GM21367 (cell line): ENCODE results near the gene PRKN.
"Not testable (repeated sequence)": the region's sequence is repeated elsewhere in the genome, so short reads cannot be mapped to it uniquely, and the experiment has no call there.

Source experiments
- ATAC-seq: cut with Tn5 transposase; IDR thresholded peaks from one replicate; pipeline ENCODE4 v1.9.1; 2021; ENCODE audit not compliant: unreplicated experiment

The PRKN gene

GRCh38 chr6:161313940-161314509 is 1413.5 kb downstream of the PRKN start:
- no peak for ATAC-seq

GRCh38 chr6:161313475-161313874 is 1414.1 kb downstream of the PRKN start:
- not testable (repeated sequence) for ATAC-seq

- ATAC-seq: not testable (repeated sequence)
These were observed 1417.8 kb downstream of the PRKN start for GRCh38 chr6:161309774-161310173.

- no peak for ATAC-seq
These were observed 1419.4 kb downstream of the PRKN start for GRCh38 chr6:161308075-161308655.

GRCh38 chr6:161305860-161306259 is 1421.7 kb downstream of the PRKN start:
- no peak for ATAC-seq

- ATAC-seq: no peak
These were observed 1423.8 kb downstream of the PRKN start for GRCh38 chr6:161303628-161304340.

- ATAC-seq: no peak
These were observed 1424.6 kb downstream of the PRKN start for GRCh38 chr6:161302949-161303348.

GRCh38 chr6:161301338-161301737 is 1426.2 kb downstream of the PRKN start:
- ATAC-seq: no peak

GRCh38 chr6:161300823-161301222 is 1426.7 kb downstream of the PRKN start:
- no peak for ATAC-seq

GRCh38 chr6:161299726-161300125 is 1427.8 kb downstream of the PRKN start:
- ATAC-seq: no peak
